NB4 (cell line): ENCODE results near the gene CDC42BPG.

Source experiments
- CTCF ChIP-seq: IDR thresholded peaks from one replicate; pipeline ENCODE4 v1.5.1; 2012; ENCODE audit warnings: low read depth, low read length
- MAX ChIP-seq: IDR thresholded peaks from 2 replicates; pipeline ENCODE4 v1.6.1; 2011; ENCODE audit warnings: low read depth, low read length
- MYC ChIP-seq: IDR thresholded peaks from 2 replicates; pipeline ENCODE4 v1.6.1; 2011; ENCODE audit warnings: low read depth, low read length
- POLR2A ChIP-seq: IDR thresholded peaks from 2 replicates; pipeline ENCODE4 v1.6.1; 2011; ENCODE audit warnings: mild to moderate bottlenecking; ENCODE audit not compliant: insufficient read length; ENCODE audit errors: extremely low read depth

- TF ChIP-seq CTCF (no peak), POLR2A (no peak), MAX (no peak), MYC (no peak)
Measured at GRCh38 chr11:64868904-64869570, 24.6 kb upstream of the CDC42BPG start.
